Daoy (cell line): ENCODE results near the gene RGS13. TPM values are rescaled to one million over a fixed set of nuclear protein-coding genes. Genes with fewer than 3 reads are reported as not detected.
"Not testable (repeated sequence)": the region's sequence is repeated elsewhere in the genome, so short reads cannot be mapped to it uniquely, and the experiment has no call there.

Source experiments
- DNase-seq: peaks from one replicate; pipeline ENCODE4 v3.0.0-alpha.2; 2015; ENCODE audit warnings: low read depth
- total RNA-seq: library from RNA; depleted of rRNA; stranded (reverse); fragments of >200 nt; shearing (Covaris generic); gene quantifications from 2 replicates; pipeline ENCODE4 v1.2.3, GENCODE V29; 2014; rRNA removed

Gene RGS13
- total RNA-seq, 1 experiment from 2014 or later, result not detected

GRCh38 chr1:192675716-192676115, 39.8 kb downstream of the RGS13 start:
- DNase-seq, result no peak

GRCh38 chr1:192678099-192678498, 42.2 kb downstream of the RGS13 start:
- DNase-seq, result no peak

- DNase-seq, result no peak
Observed at GRCh38 chr1:192682335-192682734, 46.4 kb downstream of the RGS13 start.

GRCh38 chr1:192683081-192683480, 47.1 kb downstream of the RGS13 start:
- not testable (repeated sequence) for DNase-seq

GRCh38 chr1:192689459-192689858, 53.5 kb downstream of the RGS13 start:
- no peak for DNase-seq

GRCh38 chr1:192691041-192691440, 55.1 kb downstream of the RGS13 start:
- no peak for DNase-seq

- DNase-seq, result no peak
Observed at GRCh38 chr1:192696082-192696481, 60.1 kb downstream of the RGS13 start.

- DNase-seq, result no peak
Observed at GRCh38 chr1:192697771-192698170, 61.8 kb downstream of the RGS13 start.

GRCh38 chr1:192698731-192699130, 62.8 kb downstream of the RGS13 start:
- no peak for DNase-seq

GRCh38 chr1:192700834-192701271, 64.9 kb downstream of the RGS13 start:
- DNase-seq, result peak; percentile 56

GRCh38 chr1:192702212-192702902, 66.4 kb downstream of the RGS13 start:
- DNase-seq, result peak; percentile 28

GRCh38 chr1:192703283-192704206, 67.6 kb downstream of the RGS13 start:
- no peak for DNase-seq

- no peak for DNase-seq
Observed at GRCh38 chr1:192705510-192705909, 69.6 kb downstream of the RGS13 start.

- no peak for DNase-seq
Observed at GRCh38 chr1:192706936-192707335, 71.0 kb downstream of the RGS13 start.

GRCh38 chr1:192707978-192708547, 72.1 kb downstream of the RGS13 start:
- no peak for DNase-seq

- DNase-seq, result no peak
Observed at GRCh38 chr1:192709544-192709943, 73.6 kb downstream of the RGS13 start.

Other genes starting within 250 kb of the RGS13 start
- not detected in 2 replicates for gene RGS1, start 60.4 kb upstream of the RGS13 start, total RNA-seq
- gene RGS2, start 172.9 kb downstream of the RGS13 start, total RNA-seq, result 7.6 and 7.9 TPM in 2 replicates